Fibroblast of upper back skin (primary cell): ENCODE data around the gene PREB.

ENCODE experiments used
- DNase-seq: peaks from one replicate; pipeline ENCODE4 v3.0.0-alpha.2; 2013

Gene PREB

GRCh38 chr2:27094353-27094984, 40.0 kb downstream of the PREB start:
- DNase-seq = no peak

GRCh38 chr2:27093430-27094352, 40.7 kb downstream of the PREB start:
- no peak for DNase-seq

- DNase-seq = no peak
Measured at GRCh38 chr2:27092696-27093429, 41.6 kb downstream of the PREB start.

DNA sequence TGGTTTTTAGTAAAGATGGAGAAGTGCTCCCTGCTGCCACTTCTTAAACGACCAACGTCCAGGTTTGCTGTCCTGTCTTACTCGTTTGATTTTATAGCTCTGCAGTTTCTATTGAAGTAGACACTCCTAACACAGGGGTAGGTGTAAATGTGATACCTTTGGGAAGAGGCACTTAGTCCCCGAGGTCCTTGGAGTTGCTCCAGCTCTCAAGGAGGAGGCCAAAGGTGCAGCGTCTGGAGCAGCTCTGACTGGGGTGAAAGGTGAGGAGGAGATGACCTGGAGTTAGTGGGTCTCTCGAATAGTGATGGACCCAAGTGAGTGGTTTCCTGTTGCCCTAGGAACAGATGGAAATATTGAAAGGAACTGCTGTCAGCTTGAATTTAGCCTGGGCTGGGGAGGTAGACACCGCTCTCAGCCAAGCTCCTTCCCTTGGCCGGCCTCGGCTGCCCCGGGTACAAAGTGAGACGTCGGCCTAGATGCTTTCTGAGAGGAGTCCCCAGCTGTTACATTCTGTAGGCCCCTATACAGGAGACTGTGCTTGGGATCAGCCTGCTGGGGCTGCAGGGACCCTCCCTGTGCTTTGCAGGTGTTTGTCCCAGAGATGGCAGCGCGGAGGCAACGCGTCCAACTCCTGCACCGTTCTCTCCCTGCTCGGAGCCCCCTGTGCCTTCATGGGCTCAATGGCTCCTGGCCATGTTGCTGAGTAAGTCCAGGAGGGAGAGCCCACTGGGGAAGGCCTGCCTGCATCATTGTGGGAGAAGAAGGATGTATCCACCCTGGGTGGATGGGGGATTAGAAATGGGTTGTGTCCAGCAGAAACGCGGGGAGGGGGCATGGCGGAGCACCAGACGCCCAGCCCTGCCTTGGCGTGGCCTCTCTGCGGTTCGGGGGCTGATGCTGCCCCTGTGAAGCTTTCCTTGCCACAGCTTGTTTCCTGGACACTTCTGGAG, 42.4 kb downstream of the PREB start:
- no peak for DNase-seq

DNA sequence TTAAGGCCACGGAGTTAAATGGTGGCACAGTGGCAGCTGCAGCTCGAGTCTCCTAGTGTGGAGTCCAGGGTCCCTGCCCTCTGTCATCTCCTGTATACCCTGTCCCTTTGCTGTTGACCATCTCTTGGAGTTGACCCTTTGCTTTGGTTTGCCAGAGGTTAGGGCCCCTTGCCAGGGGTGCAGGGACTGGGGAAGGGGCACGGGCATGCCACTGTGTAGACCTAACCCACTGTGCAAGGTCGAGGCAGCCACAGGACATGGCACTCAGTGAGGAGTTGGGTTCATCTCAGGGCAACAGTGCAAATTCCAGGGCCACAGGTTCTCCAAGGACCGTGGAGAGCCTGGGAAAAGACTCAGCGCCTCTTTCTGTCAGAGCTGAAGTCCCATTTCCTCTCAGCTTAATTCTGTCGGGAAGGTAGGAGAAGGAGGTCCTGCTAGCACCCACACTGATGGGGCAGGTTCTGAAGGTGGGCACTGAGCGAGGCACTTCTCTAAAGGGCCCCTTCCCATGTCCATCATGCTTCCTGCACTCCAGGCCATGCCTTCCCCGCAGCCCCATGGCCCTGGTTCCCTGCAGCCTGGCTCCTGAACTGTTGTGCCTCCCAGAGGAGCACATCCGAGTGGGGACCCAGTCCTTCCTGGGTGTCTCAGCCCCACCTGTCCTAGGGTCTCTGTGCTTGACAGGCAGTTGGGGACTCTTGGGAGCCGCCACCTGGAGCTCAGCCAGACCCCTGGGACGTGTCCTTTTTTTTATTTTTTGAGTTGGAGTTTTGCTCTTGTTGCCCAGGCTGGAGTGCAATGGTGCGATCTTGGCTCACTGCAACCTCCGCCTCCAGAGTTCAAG, 45.1 kb downstream of the PREB start:
- no peak for DNase-seq

- DNase-seq = no peak
Measured at GRCh38 chr2:27088634-27089033, 45.8 kb downstream of the PREB start.

- no peak for DNase-seq
Measured at GRCh38 chr2:27087823-27088410, 46.5 kb downstream of the PREB start.

DNA sequence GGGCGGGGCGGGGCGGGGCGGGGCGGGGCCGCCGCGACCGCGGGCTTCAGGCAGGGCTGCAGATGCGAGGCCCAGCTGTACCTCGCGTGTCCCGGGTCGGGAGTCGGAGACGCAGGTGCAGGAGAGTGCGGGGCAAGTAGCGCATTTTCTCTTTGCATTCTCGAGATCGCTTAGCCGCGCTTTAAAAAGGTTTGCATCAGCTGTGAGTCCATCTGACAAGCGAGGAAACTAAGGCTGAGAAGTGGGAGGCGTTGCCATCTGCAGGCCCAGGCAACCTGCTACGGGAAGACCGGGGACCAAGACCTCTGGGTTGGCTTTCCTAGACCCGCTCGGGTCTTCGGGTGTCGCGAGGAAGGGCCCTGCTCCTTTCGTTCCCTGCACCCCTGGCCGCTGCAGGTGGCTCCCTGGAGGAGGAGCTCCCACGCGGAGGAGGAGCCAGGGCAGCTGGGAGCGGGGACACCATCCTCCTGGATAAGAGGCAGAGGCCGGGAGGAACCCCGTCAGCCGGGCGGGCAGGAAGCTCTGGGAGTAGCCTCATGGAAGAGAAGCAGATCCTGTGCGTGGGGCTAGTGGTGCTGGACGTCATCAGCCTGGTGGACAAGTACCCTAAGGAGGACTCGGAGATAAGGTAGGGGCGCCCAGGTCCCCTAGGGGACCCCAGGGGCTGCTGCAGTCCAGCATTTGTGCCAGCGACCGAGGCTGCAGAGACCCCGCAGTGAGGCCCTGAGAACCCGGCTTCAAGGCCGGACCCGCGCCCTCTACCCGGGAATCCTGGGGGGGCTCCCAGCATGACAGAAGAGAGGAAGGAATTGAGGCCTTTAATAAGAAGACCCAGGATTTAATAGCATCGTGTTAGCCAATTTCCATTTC, 47.5 kb downstream of the PREB start, which contains the start of gene KHK:
Gene KHK (plus strand): TSS at position 49 of the 870 bp plus-strand sequence. CDS start 488 bp downstream, at position 537.
- DNase-seq = no peak

DNA sequence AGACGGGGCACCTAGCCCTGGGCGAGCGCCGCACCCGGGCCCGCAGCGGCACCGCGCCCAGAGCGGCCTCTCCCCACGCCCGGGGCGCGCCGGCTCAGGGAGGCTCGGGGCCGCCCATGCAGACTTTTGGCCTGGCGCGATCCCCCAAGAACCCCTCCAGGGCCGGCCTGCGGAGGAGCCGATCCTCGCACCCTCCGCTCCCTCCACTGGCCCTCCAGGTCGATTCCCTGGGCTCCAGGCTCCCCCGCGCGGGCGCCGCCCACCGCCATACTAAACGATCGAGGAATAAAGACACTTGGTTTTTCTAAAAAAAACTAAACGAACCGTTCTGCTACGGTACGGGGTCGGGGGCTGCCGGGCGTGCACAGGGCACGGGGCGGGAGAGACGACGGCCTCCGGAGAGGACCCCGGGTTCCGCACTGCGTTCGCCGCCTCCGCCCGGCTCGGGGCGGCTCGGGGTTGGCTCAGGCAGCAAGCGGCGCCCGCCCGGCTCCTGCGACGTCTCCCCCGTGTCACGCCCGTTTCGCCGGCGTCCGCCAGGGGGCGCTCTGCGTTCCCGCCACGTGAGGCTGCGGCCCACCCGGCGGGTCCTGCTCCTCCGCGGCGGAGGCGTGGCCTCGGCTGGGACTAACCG, 48.2 kb downstream of the PREB start:
- DNase-seq = peak; percentile 90

DNA sequence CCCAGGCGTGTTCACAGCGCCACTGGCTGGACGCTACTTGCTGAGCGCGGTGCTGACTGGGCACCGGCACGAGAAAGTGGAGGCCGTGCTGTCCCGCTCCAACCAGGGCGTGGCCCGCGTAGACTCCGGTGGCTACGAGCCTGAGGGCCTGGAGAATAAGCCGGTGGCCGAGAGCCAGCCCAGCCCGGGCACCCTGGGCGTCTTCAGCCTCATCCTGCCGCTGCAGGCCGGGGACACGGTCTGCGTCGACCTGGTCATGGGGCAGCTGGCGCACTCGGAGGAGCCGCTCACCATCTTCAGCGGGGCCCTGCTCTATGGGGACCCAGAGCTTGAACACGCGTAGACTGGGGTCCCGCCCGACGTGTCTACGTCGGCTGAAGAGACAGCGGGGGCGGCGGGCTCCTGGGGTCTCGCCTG, 48.8 kb downstream of the PREB start:
- peak; percentile 53 for DNase-seq

DNA sequence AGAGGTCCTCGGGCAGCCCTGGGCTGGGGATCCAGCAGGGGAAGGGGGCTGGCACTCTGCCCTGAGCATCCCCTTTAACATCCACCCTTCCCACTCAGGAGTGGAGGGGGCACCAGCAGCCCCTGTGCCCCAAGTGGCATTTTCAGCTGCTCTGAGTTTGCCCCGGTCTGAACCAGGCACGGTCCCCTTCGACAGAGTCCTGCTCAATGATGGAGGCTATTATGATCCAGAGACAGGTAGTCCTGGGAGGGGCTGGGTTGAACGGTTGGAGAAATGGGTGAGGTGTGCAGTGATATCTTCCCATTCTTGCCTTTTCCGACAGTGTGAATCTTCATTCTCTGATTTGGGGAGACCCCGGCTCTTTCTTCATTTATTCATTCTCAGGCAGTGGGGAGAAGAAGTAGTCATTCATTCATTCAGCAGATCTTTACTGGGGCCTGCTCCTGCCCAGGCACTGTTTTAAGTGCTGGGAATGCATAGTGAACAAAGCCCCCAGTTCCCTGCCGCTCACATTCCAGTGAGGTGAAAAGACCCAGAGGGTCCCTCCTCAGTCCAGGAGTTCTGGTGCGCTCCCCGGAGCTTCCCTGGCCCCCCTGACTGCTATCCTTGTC, 49.3 kb downstream of the PREB start:
- no peak for DNase-seq

DNA sequence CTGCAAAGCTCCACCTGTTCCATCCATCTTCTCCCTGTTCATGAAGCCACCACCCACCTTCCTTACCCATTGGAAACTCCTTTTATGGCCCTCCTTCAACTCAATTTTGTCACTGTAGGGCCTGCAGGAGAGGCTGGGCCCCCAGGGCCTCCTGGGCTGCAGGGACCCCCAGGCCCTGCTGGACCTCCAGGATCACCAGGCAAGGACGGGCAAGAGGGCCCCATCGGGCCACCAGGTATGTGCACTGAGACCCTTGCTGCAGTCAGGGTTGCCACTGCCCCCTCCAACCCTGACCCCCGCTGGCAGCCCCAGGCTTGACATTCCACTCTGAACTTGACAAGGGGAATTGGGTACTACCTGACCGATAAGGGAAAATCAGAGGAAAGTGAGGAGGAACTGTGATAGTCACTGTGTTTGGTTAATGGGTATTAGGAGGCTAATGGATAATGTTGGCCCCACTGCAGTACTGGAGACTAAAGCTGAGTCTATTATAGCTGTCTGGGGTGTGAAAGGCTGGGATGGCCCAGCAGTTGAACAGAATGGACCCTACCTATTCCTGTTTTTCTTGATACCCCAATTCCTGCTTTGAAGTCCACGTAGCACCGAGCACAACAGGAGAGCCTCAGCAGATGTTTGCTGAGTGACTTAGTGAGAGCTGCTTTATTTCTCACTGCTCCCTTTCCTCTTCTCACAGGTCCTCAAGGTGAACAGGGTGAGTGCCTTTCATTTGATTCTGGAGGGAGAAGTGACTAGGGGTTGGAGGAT, 50.0 kb downstream of the PREB start:
- DNase-seq = no peak

- DNase-seq = no peak
Measured at GRCh38 chr2:27083410-27084296, 50.8 kb downstream of the PREB start.

GRCh38 chr2:27082773-27083409, 51.5 kb downstream of the PREB start:
- no peak for DNase-seq

GRCh38 chr2:27081984-27082772, 52.3 kb downstream of the PREB start:
- no peak for DNase-seq
